ENCODE measurements around the gene SIK2.

SIK2 gene

GRCh38 chr11:111582163-111582562 is 20.1 kb upstream of the SIK2 start:
- no peak for DNase-seq (ENCODE audit: low spot score)

DNA sequence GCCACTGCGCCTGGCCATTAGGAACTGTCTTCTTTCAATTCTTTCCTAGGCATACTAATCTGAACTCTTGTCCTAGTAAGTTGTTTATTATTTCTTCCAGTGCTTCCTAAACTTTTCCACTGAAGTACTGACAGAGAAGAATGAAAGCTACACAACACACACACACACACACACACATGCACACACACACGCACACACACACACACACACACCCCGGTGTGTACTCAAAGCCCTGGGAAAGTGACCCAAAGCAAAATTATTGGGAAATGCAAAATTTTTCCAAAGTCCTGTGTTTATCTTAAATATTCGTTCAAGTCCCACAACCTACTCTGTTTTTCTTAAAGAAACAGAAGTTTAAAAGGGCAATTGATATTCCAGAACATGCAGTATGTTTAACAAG is 19.4 kb upstream of the SIK2 start:
- no peak for DNase-seq (ENCODE audit: low spot score)

DNA sequence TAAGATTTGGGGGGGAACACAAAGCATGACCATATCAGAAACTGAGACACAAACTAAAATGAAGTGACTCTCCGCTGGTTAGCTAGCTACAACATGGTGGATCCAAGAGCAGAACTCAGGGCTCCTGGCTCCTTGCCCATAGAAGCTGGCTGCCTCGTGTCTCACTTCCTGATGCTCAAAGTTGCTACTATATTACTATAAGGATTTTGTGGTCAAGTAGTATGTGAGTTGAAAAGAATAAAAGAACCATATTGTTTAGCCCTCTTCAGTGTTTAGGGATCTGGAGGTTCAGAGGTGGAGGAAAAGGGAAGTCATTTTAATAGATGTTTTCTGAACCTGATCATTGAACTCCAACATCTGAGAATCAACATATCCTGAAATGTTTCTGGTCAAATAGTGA is 16.9 kb upstream of the SIK2 start:
- no peak for DNase-seq (ENCODE audit: low spot score)

DNA sequence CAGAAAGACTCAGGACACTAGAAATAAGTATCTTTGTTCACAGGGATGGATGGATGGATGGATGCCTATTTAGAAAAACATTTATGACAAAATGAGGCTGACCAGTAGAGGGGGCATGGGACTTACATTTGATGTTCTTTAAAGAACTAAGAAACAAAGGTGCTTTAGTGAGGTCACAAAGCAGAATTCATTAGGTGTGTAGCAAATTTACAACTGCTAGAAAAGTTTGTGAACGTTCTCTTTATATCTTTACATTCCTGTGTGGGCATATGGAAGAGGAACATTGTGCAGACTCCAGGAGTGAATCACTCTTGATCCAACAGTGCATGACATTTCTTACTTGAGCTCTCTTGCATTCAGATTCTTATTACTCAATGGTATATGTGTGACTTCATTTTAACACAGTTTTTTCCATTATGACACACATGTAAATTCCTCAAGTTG is 15.8 kb upstream of the SIK2 start:
- DNase-seq (ENCODE audit: low spot score), result peak; percentile 55

- no peak for DNase-seq (ENCODE audit: low spot score)
Observed at GRCh38 chr11:111589114-111589513, 13.1 kb upstream of the SIK2 start.

GRCh38 chr11:111589886-111590499 is 12.3 kb upstream of the SIK2 start:
- DNase-seq (ENCODE audit: low spot score), result no peak

DNA sequence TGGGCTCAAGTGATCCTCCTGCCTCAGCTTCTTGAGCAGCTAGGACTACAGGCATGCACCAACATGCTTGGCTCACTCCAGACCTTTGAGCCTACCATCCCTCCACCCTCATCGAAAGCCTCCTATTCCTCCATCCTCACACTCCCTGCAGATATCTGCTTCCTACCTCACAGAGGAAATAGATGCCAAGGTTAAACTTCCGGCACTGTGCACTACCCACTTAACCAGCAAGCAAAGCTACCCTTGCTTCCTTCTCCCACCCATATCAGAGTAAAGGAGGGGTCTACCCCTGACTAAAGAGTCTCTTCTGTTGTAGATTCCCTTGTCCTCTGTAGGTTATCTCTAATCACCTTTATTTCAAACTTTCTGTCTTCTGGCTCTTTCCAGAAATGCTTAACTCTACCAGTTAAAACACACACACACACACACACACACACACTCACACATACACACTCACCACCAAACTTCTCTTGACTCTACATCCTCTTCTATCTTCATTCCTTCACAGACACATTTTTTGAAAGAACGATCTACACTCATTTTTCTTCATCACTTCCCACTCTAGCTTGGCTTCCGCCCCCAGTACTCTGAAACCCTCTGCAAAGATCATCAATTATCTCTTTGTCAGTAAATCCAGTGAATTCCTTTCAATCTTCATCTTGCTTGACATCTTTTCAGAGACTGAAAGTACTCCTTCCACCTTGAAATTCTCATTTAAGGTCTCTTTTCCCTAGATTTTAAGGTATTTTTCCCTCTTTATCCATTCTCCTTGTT is 10.9 kb upstream of the SIK2 start:
- no peak for DNase-seq (ENCODE audit: low spot score)

DNA sequence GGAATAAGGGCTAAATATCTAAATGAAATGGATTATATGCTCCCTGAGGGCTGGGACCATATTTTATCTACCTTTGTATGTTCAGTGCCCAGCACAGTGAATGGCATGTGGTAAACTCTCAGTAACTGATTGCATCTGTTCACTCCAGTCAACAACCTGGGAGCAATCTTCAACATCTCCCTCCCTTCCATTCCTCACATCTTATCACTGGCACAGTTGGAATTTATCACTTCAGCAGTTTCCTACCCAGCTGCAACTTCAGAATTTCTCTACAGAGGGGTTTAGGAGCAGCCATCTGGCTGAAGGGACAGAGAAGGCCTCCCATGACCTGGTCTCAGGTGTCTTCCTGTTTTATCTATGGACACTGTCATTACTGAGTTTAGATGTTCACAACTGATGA is 9.8 kb upstream of the SIK2 start:
- no peak for DNase-seq (ENCODE audit: low spot score)

- DNase-seq (ENCODE audit: low spot score), result no peak
Observed at GRCh38 chr11:111596319-111596718, 5.9 kb upstream of the SIK2 start.

DNA sequence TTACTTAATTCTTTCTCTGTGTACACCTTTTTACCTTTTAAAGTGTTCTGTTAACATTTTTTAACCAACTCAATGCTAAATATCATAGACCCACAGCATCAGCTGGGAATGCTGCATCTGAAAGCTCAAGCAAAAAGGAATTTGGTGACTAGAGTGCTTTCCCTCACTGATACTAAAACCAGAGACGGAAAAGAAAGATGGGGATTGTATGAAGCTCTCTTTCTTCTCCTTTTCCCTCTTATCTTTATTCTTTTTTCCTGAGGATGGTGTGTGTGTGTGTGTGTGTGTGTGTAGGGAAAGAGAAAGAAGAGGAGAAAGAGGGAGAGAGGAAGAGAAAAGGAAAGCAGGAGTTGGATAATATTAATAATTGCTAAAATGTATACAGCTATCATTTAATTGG is 4.1 kb upstream of the SIK2 start:
- DNase-seq (ENCODE audit: low spot score), result no peak

DNA sequence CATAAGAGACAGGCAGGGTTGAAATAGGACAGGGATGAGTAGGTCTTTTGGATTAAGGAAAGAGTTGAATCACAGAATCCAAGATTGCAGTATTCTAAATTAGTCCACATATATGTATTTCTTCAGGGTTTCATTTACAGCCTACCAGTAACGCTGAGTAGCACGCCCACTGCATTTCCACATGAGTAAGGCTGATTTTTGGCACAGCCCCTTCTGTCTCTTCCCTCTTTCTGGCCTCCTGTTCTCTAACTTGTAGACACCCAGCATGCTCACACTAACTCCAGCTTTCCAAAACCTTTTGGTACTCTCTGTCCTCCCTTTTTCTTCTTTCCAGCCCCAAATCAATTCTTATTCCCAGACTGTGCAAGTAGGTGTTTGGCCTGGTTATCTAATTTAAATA is 3.7 kb upstream of the SIK2 start:
- DNase-seq (ENCODE audit: low spot score), result no peak

- no peak for DNase-seq (ENCODE audit: low spot score)
Observed at GRCh38 chr11:111601636-111601978, 642 bp upstream of the SIK2 start.

DNA sequence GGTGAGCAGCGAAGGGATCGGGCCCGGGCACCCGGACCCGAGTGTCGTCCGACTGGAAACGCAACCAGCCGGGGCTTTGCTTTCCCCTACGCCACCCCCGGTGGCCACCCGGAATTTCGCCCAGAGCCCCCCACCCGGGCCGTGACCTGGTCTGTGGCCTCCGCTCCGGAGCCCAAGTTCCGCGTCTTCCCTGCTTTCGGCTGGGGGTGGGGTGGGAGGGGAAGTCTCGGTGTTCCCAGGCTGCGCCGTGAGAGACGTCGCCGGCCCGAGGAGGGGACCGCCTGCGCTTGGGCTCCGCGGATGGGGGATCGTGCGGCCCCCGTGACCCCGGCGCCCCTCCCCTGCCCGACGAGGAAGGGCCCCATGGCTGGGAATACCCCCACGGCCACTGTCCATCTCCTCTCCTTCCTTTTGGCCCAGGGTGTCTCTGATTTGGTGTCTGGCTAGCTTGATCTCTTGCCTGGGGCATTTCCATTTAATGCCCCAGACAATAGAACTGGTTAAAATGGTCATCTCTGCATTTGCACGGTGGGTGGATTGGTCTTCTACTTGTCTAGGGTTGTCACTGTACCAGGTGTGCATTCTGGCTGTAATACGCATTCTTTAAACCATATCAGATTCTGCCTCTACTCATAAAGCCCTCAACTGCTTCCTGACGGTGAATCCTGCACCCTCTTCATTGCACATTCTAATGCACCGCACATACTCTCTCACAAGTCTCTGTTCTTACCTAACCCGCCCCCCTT is 789 bp downstream of the SIK2 start:
- peak; percentile 12 for DNase-seq (ENCODE audit: low spot score)

- no peak for DNase-seq (ENCODE audit: low spot score)
Observed at GRCh38 chr11:111603611-111604130, 1.4 kb downstream of the SIK2 start.

DNA sequence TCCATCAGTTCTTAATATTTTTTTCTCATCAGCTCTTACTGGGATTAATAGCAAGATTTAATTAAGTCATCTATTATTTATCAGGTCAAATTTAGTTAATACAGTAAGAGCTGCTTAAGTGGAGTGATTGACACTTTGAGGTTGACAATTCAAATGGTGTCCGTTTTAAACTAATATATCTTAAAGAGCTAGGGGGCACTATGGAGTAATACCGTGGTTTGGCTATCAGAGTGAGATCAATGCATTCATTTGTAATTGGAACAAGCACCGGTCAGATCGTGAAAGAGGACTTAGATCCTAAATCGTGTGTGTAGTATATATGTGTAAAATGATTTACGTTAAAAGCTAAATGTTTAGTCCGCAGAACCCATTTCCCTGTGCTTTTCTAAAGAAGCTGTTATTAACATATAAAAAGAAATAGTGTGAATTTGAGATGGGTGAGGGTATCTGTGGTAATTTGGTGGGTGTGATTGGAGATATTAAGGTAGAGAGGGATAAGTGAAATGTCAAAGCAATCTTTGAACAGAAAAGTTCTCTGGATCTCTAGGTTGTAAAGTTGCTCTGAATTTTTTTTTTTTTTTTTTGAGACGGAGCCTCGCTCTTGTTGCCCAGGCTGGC is 2.3 kb downstream of the SIK2 start:
- DNase-seq (ENCODE audit: low spot score), result peak; percentile 32

- no peak for DNase-seq (ENCODE audit: low spot score)
Observed at GRCh38 chr11:111605681-111606080, 3.4 kb downstream of the SIK2 start.

GRCh38 chr11:111606986-111607385 is 4.7 kb downstream of the SIK2 start:
- no peak for DNase-seq (ENCODE audit: low spot score)

- DNase-seq (ENCODE audit: low spot score), result no peak
Observed at GRCh38 chr11:111607751-111608150, 5.5 kb downstream of the SIK2 start.

DNA sequence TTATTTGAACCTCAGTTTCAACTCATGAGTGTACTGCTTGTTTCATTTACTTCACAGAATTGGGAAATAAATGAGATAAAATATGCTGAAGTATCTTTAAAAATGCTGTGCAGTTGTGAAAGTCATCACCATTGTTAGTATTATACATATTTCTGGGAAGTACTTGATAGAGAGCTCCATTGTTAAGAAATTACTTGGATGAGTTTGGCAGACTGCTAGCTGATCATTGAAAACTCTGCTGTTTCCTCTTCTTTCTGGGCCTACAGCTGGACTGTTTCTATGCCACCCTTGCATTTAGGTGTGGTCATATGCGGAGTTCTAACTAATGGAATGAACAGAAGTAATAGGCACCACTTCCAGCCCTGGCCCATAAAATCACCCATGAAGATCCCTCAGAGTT is 10.0 kb downstream of the SIK2 start:
- DNase-seq (ENCODE audit: low spot score), result no peak

- no peak for DNase-seq (ENCODE audit: low spot score)
Observed at GRCh38 chr11:111617286-111617685, 15.0 kb downstream of the SIK2 start.

- DNase-seq (ENCODE audit: low spot score), result no peak
Observed at GRCh38 chr11:111620518-111620917, 18.3 kb downstream of the SIK2 start.

- DNase-seq (ENCODE audit: low spot score), result no peak
Observed at GRCh38 chr11:111623527-111624030, 21.3 kb downstream of the SIK2 start.
